LNCAP (cell line): Measurements from ENCODE around the gene SAG.

Source experiments
- TF ChIP-seq, protein P1 (sequence below): fragments of 450-650 bp; IDR thresholded peaks from 2 replicates; pipeline ENCODE4 v1.5.1; 2017; ENCODE audit warnings: mild to moderate bottlenecking

The SAG gene

GRCh38 chr2:233289648-233290047 lies 18.0 kb upstream of the SAG start:
- TF ChIP-seq, protein P1, sequence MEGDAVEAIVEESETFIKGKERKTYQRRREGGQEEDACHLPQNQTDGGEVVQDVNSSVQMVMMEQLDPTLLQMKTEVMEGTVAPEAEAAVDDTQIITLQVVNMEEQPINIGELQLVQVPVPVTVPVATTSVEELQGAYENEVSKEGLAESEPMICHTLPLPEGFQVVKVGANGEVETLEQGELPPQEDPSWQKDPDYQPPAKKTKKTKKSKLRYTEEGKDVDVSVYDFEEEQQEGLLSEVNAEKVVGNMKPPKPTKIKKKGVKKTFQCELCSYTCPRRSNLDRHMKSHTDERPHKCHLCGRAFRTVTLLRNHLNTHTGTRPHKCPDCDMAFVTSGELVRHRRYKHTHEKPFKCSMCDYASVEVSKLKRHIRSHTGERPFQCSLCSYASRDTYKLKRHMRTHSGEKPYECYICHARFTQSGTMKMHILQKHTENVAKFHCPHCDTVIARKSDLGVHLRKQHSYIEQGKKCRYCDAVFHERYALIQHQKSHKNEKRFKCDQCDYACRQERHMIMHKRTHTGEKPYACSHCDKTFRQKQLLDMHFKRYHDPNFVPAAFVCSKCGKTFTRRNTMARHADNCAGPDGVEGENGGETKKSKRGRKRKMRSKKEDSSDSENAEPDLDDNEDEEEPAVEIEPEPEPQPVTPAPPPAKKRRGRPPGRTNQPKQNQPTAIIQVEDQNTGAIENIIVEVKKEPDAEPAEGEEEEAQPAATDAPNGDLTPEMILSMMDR = no peak

DNA sequence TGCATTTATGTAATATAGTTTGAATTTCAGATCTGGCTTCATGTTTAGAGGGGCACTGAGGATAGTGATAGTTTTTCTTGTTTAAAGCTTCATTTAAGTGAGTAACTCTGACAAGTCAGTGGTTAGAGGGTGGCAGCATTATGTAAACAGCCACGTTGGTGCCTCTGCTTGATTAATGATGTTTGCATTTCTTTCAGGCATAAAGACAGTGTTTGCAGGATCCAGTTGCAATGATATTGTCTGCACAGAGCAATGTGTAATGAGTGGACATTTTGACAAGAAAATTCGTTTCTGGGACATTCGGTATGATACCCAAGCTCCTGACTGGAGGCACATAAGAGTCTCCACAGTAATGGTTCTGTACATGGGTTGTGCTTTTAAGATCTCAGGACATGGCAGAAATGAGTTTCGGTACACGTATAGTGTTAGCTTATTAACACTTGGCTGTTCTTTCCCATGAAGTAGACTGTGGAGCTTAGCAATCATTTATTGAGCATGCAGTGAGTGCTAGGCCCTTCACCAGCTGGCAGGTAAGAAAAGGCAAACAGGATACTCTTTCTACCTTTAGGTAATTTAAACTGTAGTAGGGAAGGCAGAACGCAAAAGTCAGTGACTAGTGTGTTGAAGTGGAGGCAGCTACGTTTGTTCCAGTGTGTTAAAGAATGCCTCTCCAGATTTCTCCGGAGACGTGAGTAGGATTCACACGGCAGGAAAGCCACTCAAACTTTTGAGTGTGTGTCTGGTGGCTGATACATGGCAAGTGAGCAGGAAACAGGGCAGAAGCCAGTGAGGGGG lies 17.4 kb upstream of the SAG start:
- TF ChIP-seq, protein P1 = no peak

- TF ChIP-seq, protein P1 = no peak
These were observed 11.7 kb upstream of the SAG start for GRCh38 chr2:233295891-233296290.

- TF ChIP-seq, protein P1 = no peak
These were observed 10.5 kb upstream of the SAG start for GRCh38 chr2:233297076-233297475.

DNA sequence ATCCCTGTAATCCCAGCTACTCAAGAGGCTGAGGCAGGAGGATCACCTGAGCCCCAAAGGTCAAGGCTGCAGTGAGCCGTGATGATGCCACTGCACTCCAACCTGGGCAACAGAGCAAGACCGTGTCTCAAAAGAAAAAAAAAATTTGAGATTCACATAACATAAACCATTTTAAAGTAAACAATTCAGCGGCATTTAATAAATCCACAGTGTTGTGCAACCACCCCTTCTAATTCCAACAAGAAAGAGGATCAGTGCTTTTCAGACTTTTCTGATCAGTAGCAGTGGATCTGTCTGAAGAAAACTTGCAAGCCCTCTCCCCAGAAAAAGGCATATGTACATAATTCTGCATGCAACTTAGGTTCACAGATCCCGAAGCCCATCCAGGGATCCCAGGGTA lies 7.2 kb upstream of the SAG start:
- TF ChIP-seq, protein P1 = no peak

- TF ChIP-seq, protein P1 = no peak
These were observed 6.4 kb upstream of the SAG start for GRCh38 chr2:233301248-233301647.

GRCh38 chr2:233301811-233302210 lies 5.8 kb upstream of the SAG start:
- TF ChIP-seq, protein P1 = no peak
